ENCODE measurements around the gene FAM219A. TPM values are rescaled to one million over a fixed set of nuclear protein-coding genes. Genes with fewer than 3 reads are reported as not detected.
"Not testable (repeated sequence)": the region's sequence is repeated elsewhere in the genome, so short reads cannot be mapped to it uniquely, and the experiment has no call there.

FAM219A gene
- total RNA-seq, 1 experiment from 2014 or later: 13.1 TPM

- in situ Hi-C loops (cut with HindIII; ENCODE audit: low pct_unique_long_range_greater_than_20kb, low sequenced_read_pairs): no loop called here
- no peak for DNase-seq (ENCODE audit: low read depth)
These were observed 32.0 kb upstream of the FAM219A start for GRCh38 chr9:34490360-34490759.

GRCh38 chr9:34486572-34486971 is 28.2 kb upstream of the FAM219A start:
- in situ Hi-C loops (cut with HindIII; ENCODE audit: low pct_unique_long_range_greater_than_20kb, low sequenced_read_pairs): no loop called here

DNA sequence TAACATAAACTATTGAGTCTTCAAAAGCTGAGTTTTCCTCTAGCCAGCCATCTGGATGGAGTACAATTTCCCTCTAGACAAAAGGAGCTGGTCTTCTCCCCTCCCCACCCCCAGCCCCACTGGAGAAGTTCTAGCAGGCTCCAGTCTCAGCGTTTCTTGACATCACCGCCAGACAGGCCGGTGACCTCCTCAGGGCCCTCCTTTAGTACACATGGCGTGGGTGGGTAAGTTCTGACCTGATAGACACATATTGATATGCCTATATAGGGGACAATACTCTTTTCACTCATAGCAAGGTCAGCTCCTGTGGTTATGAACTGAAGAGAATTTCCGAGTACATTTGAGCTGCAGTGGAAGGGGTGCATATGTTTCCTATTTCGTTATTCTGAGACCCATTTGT is 27.5 kb upstream of the FAM219A start:
- DNase-seq (ENCODE audit: low read depth): no peak
- in situ Hi-C loops (cut with HindIII; ENCODE audit: low pct_unique_long_range_greater_than_20kb, low sequenced_read_pairs): no loop called here

More at GRCh38 chr9:34486572-34486971, 28.2 kb upstream of the FAM219A start:
- DNase-seq (ENCODE audit: low read depth): no peak

DNA sequence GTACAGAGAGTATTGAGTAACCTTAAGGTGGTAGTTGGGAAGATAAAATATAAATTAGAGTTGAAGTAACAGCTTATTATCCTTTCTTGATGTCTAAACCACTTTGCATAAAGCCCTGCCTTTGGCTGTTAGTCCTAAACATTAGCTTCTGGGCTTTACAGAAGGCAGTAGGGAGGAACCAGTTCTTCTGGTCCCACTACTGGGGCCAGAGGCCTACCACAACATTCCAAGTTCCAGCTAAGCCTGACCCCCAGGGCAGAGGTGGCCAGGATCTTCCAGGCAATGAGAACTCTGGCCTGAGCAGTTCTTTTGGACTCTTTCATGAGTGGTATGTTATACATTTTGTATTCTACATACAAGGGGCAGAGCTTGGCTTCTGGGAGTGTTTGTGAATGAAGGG is 26.3 kb upstream of the FAM219A start:
- DNase-seq (ENCODE audit: low read depth): no peak
- in situ Hi-C loops (cut with HindIII; ENCODE audit: low pct_unique_long_range_greater_than_20kb, low sequenced_read_pairs): no loop called here

- in situ Hi-C loops (cut with HindIII; ENCODE audit: low pct_unique_long_range_greater_than_20kb, low sequenced_read_pairs); DNase-seq (ENCODE audit: low read depth): not testable (repeated sequence)
These were observed 24.4 kb upstream of the FAM219A start for GRCh38 chr9:34482746-34483145.

DNA sequence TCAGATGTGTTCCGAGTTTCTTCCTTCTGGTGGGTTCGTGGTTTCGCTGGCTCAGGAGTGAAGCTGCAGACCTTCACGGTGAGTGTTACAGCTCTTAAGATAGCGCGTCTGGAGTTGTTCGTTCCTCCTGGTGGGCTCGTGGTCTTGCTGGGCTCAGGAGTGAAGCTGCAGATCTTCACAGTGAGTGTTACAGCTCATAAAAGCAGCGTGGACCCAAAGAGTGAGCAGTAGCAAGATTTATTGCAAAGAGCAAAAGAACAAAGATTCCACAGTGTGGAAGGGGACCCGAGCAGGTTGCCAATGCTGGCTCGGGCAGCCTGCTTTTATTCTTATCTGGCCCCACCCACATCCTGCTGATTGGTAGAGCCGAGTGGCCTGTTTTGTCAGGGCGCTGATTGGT is 23.2 kb upstream of the FAM219A start:
- DNase-seq (ENCODE audit: low read depth); in situ Hi-C loops (cut with HindIII; ENCODE audit: low pct_unique_long_range_greater_than_20kb, low sequenced_read_pairs): not testable (repeated sequence)

GRCh38 chr9:34479431-34479866 is 21.1 kb upstream of the FAM219A start:
- in situ Hi-C loops (cut with HindIII; ENCODE audit: low pct_unique_long_range_greater_than_20kb, low sequenced_read_pairs): no loop called here

GRCh38 chr9:34477541-34477940 is 19.2 kb upstream of the FAM219A start:
- in situ Hi-C loops (cut with HindIII; ENCODE audit: low pct_unique_long_range_greater_than_20kb, low sequenced_read_pairs): no loop called here
- no peak for DNase-seq (ENCODE audit: low read depth)

More at GRCh38 chr9:34479431-34479866, 21.1 kb upstream of the FAM219A start:
- no peak for DNase-seq (ENCODE audit: low read depth)

DNA sequence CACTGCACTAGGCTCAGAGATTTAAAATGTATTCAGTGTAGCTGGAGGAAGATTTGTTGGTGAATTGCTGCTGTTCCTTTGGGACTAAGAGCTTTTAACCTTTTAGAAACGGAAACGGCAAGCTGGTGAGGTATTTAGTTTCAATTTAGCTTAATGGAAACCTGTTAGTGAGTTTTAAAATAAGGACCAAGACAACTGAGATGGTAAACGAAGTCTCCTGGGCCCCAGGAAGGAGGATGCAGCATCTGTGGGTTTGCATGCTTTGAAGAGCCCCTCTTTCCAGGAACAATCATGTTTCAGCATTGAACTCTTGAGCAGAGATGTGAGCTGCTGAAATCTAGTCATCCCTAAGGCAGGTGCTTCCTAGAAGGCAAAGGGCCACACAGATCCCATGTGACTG is 16.7 kb upstream of the FAM219A start:
- no peak for DNase-seq (ENCODE audit: low read depth)
- in situ Hi-C loops (cut with HindIII; ENCODE audit: low pct_unique_long_range_greater_than_20kb, low sequenced_read_pairs): no loop called here

- in situ Hi-C loops (cut with HindIII; ENCODE audit: low pct_unique_long_range_greater_than_20kb, low sequenced_read_pairs): no loop called here
- DNase-seq (ENCODE audit: low read depth): no peak
These were observed 7.1 kb upstream of the FAM219A start for GRCh38 chr9:34465468-34465867.

- DNase-seq (ENCODE audit: low read depth): no peak
- in situ Hi-C loops (cut with HindIII; ENCODE audit: low pct_unique_long_range_greater_than_20kb, low sequenced_read_pairs): no loop called here
These were observed 6.2 kb upstream of the FAM219A start for GRCh38 chr9:34464571-34464970.

- in situ Hi-C loops (cut with HindIII; ENCODE audit: low pct_unique_long_range_greater_than_20kb, low sequenced_read_pairs): no loop called here
- no peak for DNase-seq (ENCODE audit: low read depth)
These were observed 5.5 kb upstream of the FAM219A start for GRCh38 chr9:34463901-34464232.

GRCh38 chr9:34463098-34463900 is 4.9 kb upstream of the FAM219A start:
- in situ Hi-C loops (cut with HindIII; ENCODE audit: low pct_unique_long_range_greater_than_20kb, low sequenced_read_pairs): no loop called here
- no peak for DNase-seq (ENCODE audit: low read depth)

- in situ Hi-C loops (cut with HindIII; ENCODE audit: low pct_unique_long_range_greater_than_20kb, low sequenced_read_pairs): no loop called here
- no peak for DNase-seq (ENCODE audit: low read depth)
These were observed 1.6 kb upstream of the FAM219A start for GRCh38 chr9:34459941-34460340.

- in situ Hi-C loops (cut with HindIII; ENCODE audit: low pct_unique_long_range_greater_than_20kb, low sequenced_read_pairs): no loop called here
- no peak for DNase-seq (ENCODE audit: low read depth)
These were observed 986 bp upstream of the FAM219A start for GRCh38 chr9:34459356-34459755.

DNA sequence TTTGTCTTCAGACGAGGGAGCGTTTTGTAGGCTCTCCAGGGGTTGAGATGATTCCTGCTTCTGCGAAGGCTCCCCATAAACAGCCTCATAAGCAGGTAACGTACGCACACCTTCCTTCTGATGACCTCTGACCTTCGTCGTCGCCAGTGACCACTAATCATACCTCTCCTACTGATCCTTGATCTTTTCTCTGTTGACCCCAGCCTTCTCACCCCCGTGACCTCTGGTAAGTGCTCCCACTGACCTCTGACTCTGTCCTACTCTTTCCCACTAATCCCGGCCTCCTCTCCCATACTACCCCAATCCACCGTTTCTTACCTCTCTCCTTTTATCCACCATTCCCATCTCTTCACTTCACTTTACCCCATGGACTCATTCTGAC is 580 bp upstream of the FAM219A start:
- no peak for DNase-seq (ENCODE audit: low read depth)
- in situ Hi-C loops (cut with HindIII; ENCODE audit: low pct_unique_long_range_greater_than_20kb, low sequenced_read_pairs): no loop called here

- in situ Hi-C loops (cut with HindIII; ENCODE audit: low pct_unique_long_range_greater_than_20kb, low sequenced_read_pairs): no loop called here
- peak; percentile 61 for DNase-seq (ENCODE audit: low read depth)
These were observed 931 bp downstream of the FAM219A start for GRCh38 chr9:34457266-34458012.

- in situ Hi-C loops (cut with HindIII; ENCODE audit: low pct_unique_long_range_greater_than_20kb, low sequenced_read_pairs): no loop called here
- DNase-seq (ENCODE audit: low read depth): no peak
These were observed 1.6 kb downstream of the FAM219A start for GRCh38 chr9:34456746-34457145.

DNA sequence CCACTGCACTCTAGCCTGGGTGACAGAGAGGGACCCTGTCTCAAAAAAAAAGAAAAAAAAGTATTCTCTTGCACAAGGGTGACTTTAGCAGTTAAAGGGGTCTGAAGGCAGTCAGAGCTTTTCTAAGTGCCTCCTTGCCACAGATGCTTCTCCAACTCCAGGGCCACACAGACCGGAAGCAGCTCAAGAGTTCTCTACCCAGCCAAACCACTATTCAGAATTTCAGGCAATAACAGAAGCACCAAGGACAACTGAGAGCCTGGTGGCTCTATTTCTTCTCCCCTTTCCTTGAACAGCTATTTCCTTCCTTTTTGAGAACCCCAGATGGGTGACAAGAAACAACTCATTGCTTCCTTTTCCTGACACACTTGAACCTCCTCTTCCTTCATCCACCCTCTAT is 2.2 kb downstream of the FAM219A start:
- no peak for DNase-seq (ENCODE audit: low read depth)
- in situ Hi-C loops (cut with HindIII; ENCODE audit: low pct_unique_long_range_greater_than_20kb, low sequenced_read_pairs): no loop called here
